Tibial artery (tissue), 4 donors: ENCODE results near the gene TPCN1.
A peak's percentile ranks its signal among the peaks of the same experiment; 100 is the strongest.

ENCODE experiments used
- DNase-seq, 2 donors: peaks; one replicate each; pipeline ENCODE4 v3.0.0-alpha.2; 2019
- H3K27ac ChIP-seq, 2 donors: fragments of 200-600 bp; sonication (generic) in 1 of 2; 1 replicate in 1 of 2; 2 replicates in 1 of 2; pipeline ENCODE4 v1.5.1; 2018 to 2019; ENCODE audit warnings: mild to moderate bottlenecking in 1 of 2
- H3K27me3 ChIP-seq, 2 donors: fragments of 200-600 bp; sonication (generic) in 1 of 2; one replicate each; pipeline versions ENCODE4 v1.5.1 to v1.6.0; 2016 to 2019
- H3K36me3 ChIP-seq, 3 donors: fragments of 200-600 bp; sonication (generic) in 2 of 3; one replicate each; pipeline ENCODE4 v1.5.1; 2016 to 2019; ENCODE audit warnings: mild to moderate bottlenecking in 2 of 3
- H3K4me1 ChIP-seq, 4 donors: fragments of 200-600 bp; sonication (generic) in 2 of 4; 1 replicate in 3 of 4; 2 replicates in 1 of 4; pipeline ENCODE4 v1.5.1; 2016 to 2019
- H3K4me3 ChIP-seq, 2 donors: fragments of 200-600 bp; sonication (generic) in 1 of 2; 1 replicate in 1 of 2; 2 replicates in 1 of 2; pipeline ENCODE4 v1.5.1; 2018 to 2019; ENCODE audit warnings: mild to moderate bottlenecking in 2 of 2
- H3K9me3 ChIP-seq, 3 donors: fragments of 200-600 bp; sonication (generic) in 1 of 3; one replicate each; pipeline ENCODE4 v1.5.1; 2016 to 2019
- intact Hi-C: fragments of 100-400 bp; cut with DNase I; formaldehyde crosslinking; loops from one replicate; pipeline ENCODE4 v1.15.0; 2023; ENCODE audit warnings: low total_unique reads
- TF ChIP-seq, protein P1 (sequence below), 2 experiments: fragments of 200-600 bp in 1 of 2; fragments of 450-650 bp in 1 of 2; IDR thresholded peaks; one replicate each; pipeline ENCODE4 v1.5.1; 2017 to 2019; ENCODE audit warnings: antibody characterized with exemption in 2 of 2, mild to moderate bottlenecking in 1 of 2, moderate library complexity in 1 of 2

TPCN1 gene

GRCh38 chr12:113236539-113237399, 15.5 kb downstream of the TPCN1 start:
- H3K36me3 ChIP-seq, result peaks cover 20 to 44% (median 31%) of the 10 kb centered on the region in 3 donors

GRCh38 chr12:113237748-113238147, 16.5 kb downstream of the TPCN1 start:
- Histone ChIP-seq H3K27ac (peak overlapping the region; percentile 82 to 97), H3K4me1 (peaks cover 4 to 98% (median 87%) of the 10 kb centered on the region in 4 donors), H3K36me3 (peaks cover 12 to 34% (median 21%) of the 10 kb centered on the region in 3 donors), H3K27me3 (no peaks in the 10 kb centered on the region), H3K9me3 (no peaks in the 10 kb centered on the region), H3K4me3 (no peak overlapping the region)
- intact Hi-C loops, result no loop called here
- DNase-seq, result peak; percentile 12 to 29
- TF ChIP-seq, protein P1, sequence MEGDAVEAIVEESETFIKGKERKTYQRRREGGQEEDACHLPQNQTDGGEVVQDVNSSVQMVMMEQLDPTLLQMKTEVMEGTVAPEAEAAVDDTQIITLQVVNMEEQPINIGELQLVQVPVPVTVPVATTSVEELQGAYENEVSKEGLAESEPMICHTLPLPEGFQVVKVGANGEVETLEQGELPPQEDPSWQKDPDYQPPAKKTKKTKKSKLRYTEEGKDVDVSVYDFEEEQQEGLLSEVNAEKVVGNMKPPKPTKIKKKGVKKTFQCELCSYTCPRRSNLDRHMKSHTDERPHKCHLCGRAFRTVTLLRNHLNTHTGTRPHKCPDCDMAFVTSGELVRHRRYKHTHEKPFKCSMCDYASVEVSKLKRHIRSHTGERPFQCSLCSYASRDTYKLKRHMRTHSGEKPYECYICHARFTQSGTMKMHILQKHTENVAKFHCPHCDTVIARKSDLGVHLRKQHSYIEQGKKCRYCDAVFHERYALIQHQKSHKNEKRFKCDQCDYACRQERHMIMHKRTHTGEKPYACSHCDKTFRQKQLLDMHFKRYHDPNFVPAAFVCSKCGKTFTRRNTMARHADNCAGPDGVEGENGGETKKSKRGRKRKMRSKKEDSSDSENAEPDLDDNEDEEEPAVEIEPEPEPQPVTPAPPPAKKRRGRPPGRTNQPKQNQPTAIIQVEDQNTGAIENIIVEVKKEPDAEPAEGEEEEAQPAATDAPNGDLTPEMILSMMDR (IDR thresholded peaks at IDR 0.05), result no peak

More at GRCh38 chr12:113236539-113237399, 15.5 kb downstream of the TPCN1 start:
- no peaks in the 10 kb centered on the region for H3K9me3 ChIP-seq
- H3K27me3 ChIP-seq, result no peaks in the 10 kb centered on the region
- intact Hi-C loops, result no loop called here
- no peak overlapping the region for H3K4me3 ChIP-seq
- H3K27ac ChIP-seq, result peak overlapping the region; percentile 82 to 97
- H3K4me1 ChIP-seq, result peaks cover 4 to 98% (median 87%) of the 10 kb centered on the region in 4 donors
- DNase-seq, result peak; percentile 20 to 64
- TF ChIP-seq, protein P1 (IDR thresholded peaks at IDR 0.05), result no peak

- no peak overlapping the region for H3K4me3 ChIP-seq
- H3K27me3 ChIP-seq, result no peaks in the 10 kb centered on the region
- no peak for DNase-seq
- H3K9me3 ChIP-seq, result no peaks in the 10 kb centered on the region
- TF ChIP-seq, protein P1 (IDR thresholded peaks at IDR 0.05), result no peak
- intact Hi-C loops, result no loop called here
- H3K4me1 ChIP-seq, result peaks cover 4 to 98% (median 88%) of the 10 kb centered on the region in 4 donors
- peak overlapping the region; percentile 82 to 97 for H3K27ac ChIP-seq
- peaks cover 12 to 28% (median 16%) of the 10 kb centered on the region in 3 donors for H3K36me3 ChIP-seq
Measured at GRCh38 chr12:113238309-113238708, 17.0 kb downstream of the TPCN1 start.

DNA sequence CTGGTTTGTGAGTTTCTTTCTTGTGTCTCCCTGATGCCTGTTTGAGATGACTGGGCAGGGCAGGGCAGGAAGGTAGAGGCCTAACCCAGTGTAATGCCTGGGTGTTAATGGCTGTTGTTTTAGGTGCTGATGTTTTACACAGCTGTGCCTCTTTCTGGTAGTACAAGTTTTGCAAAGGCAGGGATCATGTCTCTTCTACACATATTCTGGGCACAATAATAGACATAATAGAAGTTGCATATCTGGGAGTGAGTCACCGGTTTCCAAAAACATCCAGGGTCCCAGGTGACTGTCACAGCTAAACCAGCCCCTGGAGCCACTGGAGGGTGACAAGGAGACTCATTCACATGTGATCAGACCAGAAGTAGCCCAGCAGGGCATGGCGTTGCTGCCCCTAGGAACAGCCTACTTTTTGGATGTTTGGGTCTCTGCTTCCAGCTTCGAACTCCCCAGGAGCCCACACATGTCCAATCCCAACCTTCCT, 18.1 kb downstream of the TPCN1 start:
- TF ChIP-seq, protein P1 (IDR thresholded peaks at IDR 0.05), result no peak
- no peak overlapping the region for H3K4me3 ChIP-seq
- intact Hi-C loops, result no loop called here
- H3K27ac ChIP-seq, result peak overlapping the region; percentile 82 to 97
- DNase-seq, result peak; percentile 66 to 80
- peaks cover 5 to 18% (median 8%) of the 10 kb centered on the region in 3 donors for H3K36me3 ChIP-seq
- H3K4me1 ChIP-seq, result peaks cover 4 to 98% (median 91%) of the 10 kb centered on the region in 4 donors
- no peaks in the 10 kb centered on the region for H3K27me3 ChIP-seq
- H3K9me3 ChIP-seq, result no peaks in the 10 kb centered on the region

DNA sequence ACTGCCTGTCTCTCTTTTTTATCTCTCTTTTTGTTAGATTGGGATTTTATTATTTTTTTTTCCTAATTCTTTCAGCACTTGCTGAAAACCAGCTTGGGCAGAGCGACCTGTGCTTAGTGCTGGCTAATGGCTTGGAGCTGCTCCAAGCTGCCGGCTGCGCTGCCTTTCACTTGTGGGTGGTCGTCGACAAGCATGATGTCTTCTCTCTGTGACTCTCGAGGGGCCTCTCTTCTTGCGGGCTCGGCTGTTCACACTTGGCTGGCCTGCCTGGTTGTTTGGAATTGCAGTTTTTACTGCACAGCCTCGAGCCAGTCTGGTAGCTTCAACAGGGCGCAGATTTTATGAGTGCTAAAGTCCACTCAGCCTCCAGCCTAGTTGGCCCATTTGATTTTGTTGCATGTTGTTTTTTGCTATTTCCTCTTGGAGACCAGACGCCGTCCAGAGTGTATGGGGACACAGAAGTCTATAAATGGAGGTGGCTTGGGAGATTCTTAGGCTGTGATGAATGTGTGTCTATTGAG, 18.6 kb downstream of the TPCN1 start:
- intact Hi-C loops, result no loop called here
- Histone ChIP-seq H3K27ac (peak overlapping the region; percentile 82 to 97), H3K36me3 (peaks cover 0 to 14% (median 2%) of the 10 kb centered on the region in 3 donors), H3K4me1 (peaks cover 4 to 100% (median 95%) of the 10 kb centered on the region in 4 donors), H3K9me3 (no peaks in the 10 kb centered on the region), H3K4me3 (no peak overlapping the region), H3K27me3 (no peaks in the 10 kb centered on the region)
- DNase-seq, result peak in 1 of 2 donors; percentile 78
- TF ChIP-seq, protein P1 (IDR thresholded peaks at IDR 0.05), result no peak
